Activated CD8-positive, alpha-beta memory T cell treated with anti-CD3 and anti-CD28 coated beads, Interleukin-2, amount 50 U/mL, for 4 hours (primary cell): Measurements from ENCODE around the gene TCEA2.
"Not testable (repeated sequence)": the region's sequence is repeated elsewhere in the genome, so short reads cannot be mapped to it uniquely, and the experiment has no call there.

ENCODE experiments used
- DNase-seq: peaks from one replicate; pipeline ENCODE4 v3.0.0-alpha.2; 2020

Gene TCEA2

DNA sequence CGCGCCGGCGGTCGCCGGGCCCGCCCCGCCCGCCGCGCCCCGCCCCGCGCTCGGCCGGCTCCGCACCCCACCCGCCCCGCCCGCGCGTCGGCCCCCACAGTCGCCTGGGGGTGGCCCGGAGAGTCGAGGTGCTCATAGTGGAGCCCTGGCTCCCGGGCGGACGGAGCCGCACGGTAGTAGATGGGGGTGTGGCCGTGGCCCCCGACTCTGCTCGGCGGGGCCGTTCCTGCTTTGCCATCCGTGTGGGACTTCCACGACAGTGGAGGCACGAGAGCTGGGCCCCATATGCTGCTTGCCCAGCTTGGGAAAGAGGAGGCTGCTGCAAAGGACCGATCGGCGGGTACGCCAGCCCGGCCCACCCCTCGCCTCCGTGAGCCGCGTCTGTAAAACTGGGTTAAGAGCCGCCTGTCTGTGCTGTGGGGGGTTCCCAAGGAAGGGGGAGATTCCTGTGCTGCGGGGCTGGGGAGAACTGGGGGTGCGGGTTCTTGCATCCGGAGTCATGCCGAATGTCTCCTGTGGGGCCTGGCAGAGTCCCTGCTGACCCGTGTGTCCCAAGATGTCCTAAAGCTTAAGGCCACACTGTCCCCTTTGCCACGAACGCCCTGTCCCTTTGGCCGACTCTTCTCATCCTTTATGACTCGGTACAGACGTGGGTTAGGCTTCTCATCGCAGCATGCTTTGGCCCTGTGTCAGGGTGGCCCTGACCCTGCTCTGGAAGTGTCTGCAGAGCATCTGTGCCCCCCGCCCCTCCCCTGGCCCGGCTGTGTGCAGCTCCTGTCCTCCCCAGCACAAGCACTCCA, 17.2 kb downstream of the TCEA2 start, which contains the start of gene OPRL1:
Gene OPRL1, plus strand, starts transcription at position 70 of the 800 bp plus-strand sequence. CDS start 12,639 bp downstream, outside the sequence.
- no peak for DNase-seq

DNA sequence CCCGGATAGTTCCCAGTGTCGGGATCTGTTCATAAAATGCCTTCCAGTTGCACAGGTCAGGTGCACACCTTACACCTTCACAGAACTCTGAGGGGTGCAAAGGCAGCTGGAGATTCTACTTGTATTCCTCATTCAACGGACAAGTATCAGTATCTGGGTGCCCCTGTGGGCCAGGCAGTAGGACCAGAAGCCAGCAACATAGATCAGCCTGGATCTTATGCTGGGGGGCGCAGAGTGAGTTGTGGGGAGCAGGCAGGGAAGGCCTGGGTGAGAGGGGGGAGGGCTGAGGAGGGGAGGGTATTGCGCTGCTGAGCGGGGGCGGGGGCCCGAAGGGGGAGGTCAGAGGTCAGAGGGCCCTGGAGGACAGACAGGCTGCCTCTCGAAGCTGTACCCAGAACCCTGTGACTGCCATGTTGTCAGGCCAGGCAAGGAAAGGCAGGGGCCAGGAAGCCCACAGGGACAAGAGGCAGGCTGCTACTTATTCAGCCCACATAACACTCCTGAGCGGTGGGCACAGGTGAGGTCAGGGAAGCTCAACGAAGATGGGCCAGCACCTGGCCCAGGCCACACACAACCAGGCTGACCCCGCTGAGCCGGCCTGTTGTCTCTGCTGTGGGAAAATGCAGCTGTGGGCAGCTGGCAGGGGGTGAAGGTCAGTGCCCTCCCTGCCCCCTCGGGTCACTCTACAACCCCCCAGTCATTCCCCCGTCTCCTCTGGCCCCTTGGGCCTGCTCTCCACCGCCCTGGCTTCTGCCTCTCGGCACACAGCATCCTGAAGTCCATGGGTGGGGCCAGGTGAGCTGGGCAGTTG, 18.0 kb downstream of the TCEA2 start:
- no peak for DNase-seq

DNA sequence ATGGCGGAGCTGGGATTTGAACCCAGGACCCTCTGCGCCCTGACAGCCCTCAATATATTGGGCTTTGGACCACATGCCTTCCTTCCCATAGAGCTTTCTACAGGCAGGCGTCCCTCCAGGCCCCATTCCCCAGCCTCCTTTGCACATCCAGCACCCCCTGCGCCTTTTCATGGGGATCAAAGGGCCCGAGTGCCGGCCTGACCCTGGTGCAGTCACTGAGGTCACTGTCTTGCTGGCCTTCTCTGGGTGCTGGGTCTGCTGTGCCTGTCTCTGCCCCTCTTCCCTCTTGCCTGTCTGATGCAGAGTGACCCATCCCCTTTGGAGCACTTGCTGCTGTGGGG, 18.6 kb downstream of the TCEA2 start:
- DNase-seq, result no peak

DNA sequence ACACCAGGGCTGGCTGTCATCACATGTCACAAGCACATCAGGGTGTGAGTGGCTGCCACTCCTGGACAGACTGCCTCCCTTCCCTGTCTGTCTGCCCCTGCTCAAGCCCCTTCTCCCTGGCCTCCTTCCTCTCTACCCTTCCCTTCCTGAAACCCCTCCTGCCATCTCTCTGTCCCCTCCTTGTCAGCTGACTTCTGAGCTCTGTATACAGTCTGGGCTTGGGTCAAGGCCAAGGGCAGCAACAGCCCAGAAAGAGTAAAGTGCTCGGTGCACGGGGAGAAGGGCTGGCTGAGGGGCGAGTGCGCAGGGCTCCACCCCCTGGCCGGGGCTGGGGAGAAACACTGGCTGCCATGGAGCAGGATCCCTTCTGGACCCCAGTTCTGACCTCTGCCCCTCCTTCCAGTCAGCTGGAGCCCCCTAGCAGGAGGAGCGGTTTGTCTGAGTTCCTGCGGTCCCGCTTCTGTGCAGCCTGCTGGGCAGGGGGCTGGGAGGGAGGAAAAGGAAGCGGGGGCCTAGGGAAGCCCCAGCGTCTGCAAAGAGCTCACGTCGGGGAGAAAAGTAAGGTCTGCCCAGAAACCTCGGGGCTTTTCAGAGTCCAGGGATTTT, 19.2 kb downstream of the TCEA2 start:
- no peak for DNase-seq

DNA sequence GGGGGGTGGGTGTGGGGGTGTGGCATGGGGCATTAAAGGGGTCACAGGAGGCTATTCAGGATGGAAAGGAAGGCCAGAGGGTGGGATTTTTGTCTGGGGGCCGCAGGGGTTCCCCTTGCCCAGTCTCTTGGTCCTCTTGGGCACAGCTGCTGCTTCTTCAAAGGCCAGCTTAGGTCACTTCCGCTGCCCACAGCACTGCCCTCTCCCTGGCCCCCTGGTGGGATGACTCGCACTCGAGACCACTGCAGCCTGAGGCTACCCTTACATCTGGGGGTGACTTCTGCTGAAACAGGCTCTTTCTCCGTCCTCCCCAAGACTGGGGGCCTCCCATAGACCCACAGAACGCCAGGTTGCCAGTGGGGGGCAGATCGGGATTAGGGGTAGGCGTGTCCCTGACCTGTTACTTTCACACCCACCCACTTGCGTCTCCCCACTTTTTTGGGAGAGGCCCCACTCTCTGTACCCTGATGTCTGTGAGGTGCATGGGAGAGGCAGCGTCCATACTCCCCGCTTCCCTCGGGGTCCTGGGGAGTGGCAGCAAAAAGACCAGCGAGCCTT, 19.9 kb downstream of the TCEA2 start:
- no peak for DNase-seq

DNA sequence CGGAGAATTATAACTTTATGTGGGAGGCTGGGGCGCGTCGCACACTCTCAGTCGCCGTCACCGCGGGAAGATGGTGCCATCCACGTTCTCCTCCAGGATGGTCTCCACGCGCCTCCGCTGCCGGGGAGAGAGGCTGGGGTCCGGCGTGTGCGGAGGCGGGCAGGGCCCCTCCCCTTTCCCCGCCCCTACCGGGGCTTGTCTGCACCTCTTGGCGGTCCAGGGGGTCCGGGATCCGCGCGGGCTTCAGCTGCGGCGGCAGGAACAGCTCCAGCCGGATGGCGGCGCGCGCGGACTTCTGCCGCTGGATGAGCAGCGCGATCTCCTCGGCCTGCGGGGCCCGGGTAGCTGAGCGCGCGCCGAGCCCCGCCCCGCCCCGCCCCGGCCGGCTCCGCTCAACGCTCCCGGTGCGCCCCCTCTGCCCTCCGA, 20.4 kb downstream of the TCEA2 start:
- DNase-seq, result peak; percentile 71

DNA sequence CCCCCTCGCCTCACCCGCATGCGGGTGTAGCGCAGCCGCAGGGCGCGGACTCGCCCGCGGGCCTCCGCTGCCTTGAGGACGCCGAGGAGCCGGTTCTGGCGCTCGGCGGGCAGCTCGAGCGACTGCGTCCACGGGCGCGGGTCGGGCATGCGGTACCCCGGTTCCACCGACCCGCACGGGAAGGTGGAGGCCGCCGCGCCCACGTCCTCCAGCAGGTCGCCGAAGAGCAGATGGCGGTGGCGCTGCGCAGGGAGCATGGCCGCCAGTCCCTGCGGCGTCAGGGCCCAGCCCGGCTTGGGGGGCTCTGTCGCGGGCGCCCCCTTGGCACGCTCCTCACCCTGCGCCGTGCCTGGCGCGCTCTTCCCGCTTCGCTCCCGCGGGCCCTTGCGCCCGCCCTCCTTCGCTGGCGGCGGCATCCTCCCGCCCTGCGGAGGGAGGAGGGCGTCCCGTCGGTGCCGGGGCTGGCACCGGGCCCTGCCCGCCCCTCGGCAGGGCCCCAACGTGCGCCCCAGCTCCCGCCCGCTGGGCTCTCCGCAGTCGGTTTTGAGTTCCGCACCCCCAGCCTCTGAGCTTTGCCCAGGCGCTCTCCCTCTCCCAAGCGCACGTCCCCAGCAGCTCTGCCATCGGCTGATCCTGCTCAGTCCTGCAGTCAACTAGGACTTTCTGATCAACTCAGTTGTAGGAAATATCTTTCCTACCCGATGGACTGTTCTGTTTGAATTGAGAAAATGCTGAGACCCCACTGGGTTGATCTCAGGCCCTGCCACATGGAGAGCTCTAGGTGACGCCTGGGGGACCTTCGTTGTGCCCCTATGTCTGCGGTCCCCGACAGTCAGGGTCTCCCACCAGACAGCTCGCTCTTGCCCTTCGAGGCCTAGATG, 21.0 kb downstream of the TCEA2 start, which contains the start of gene LKAAEAR1:
Gene LKAAEAR1, minus strand, starts transcription at position 595 of the 881 bp plus-strand sequence. Its CDS starts 179 bp downstream, at position 416.
- DNase-seq, result no peak

DNA sequence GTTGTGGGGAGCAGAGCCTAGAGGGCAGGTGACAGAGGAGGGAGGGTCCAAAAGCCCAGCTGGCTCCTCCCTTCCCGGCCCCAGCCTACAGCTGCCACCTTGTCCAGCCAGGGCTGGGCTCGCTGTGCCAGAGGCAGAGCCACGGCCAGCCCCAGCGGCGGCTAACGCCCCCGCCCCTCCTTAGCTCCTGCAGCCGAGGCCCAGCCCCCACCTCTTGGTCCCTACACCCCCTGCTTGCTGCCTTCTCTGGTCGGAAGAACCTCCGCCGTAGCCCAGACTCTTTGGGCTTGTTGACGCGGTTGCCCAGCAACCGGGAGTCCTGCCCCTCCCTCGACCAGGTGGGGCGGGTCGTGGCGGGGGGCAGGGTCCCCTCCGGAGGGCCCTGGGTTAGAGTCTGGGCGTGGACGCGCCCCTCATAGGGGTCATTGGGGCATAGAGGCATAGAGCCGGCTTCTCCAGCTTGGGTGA, 21.7 kb downstream of the TCEA2 start:
- no peak for DNase-seq

DNA sequence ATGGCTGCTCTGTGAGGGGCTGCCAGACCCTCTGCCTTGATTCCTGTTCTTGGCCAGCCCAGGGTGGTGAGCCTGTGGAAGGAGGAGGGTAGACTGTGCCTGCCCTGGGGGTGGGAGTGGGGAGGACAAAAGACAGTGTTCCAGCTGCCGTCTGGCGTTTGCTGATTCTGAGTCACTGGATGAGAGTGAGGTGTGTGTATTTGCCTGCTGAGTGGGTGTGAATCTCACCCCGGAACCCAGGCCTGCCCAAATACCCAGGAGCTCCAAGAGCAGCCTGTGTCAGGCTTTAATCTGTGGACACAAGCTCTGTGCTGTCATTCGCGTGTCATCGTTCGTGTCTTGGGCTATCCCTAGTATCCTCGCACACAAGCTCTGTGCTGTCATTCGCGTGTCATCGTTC, 23.8 kb downstream of the TCEA2 start:
- DNase-seq, result no peak

DNA sequence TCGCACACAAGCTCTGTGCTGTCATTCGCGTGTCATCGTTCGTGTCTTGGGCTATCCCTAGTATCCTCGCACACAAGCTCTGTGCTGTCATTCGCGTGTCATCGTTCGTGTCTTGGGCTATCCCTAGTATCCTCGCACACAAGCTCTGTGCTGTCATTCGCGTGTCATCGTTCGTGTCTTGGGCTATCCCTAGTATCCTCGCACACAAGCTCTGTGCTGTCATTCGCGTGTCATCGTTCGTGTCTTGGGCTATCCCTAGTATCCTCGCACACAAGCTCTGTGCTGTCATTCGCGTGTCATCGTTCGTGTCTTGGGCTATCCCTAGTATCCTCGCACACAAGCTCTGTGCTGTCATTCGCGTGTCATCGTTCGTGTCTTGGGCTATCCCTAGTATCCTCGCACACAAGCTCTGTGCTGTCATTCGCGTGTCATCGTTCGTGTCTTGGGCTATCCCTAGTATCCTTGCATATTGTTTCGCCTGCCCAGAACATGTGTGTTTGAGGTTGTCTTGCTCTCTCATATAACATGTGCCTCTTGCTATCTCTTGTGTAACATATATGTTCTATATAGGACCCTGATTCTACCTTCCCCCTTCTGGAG, 24.3 kb downstream of the TCEA2 start:
- DNase-seq, result not testable (repeated sequence)

DNA sequence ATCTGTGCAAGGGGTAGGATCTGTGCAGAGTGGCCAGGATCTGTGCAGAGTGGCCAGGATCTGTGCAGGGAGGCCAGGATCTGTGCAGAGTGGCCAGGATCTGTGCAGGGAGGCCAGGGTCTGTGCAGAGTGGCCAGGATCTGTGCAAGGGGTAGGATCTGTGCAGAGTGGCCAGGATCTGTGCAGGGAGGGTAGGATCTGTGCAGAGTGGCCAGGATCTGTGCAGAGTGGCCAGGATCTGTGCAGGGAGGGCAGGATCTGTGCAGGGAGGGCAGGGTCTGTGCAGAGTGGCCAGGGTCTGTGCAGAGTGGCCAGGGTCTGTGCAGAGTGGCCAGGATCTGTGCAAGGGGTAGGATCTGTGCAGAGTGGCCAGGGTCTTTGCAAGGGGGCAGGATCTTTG, 25.6 kb downstream of the TCEA2 start:
- not testable (repeated sequence) for DNase-seq

DNA sequence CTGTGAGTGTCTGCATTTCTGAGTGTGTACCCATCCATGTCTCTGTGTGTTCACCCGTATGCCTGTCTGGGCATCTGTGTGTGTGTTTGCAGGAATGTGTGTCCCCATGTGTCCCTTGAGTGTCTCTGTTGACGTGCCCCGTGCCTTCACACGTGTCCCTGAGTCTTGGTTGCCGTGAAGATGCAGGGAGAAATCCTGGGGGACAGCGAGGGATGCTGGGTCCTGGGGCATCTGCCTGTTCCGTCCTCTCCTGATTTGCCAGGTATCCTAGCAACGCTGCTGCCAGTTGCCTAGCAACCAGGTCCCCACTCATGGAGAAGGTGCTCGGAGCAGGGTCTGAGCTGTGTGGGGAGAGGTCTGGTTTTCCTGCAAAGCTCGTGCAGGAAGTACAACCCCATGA, 27.2 kb downstream of the TCEA2 start:
- no peak for DNase-seq

DNA sequence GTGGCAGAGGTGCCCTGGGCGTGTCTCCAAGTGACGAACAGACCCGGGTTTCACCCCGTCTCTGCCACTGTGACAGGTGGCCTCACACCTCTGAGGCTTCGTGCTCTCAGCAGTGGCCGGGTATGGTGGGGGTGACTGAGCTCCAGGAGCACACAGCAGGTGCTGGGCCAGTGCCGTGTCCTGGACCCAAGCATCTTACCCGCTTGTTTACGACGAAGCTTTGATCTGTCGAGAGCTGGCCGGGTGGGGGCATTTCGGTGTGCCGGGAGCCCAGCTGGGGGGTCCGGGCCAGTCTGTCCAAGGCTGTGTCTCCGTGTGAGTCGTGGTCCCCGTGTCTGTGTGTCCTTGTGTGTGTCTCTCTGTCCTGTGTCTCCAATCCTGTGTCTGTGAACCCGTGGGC, 28.3 kb downstream of the TCEA2 start:
- DNase-seq, result no peak

DNA sequence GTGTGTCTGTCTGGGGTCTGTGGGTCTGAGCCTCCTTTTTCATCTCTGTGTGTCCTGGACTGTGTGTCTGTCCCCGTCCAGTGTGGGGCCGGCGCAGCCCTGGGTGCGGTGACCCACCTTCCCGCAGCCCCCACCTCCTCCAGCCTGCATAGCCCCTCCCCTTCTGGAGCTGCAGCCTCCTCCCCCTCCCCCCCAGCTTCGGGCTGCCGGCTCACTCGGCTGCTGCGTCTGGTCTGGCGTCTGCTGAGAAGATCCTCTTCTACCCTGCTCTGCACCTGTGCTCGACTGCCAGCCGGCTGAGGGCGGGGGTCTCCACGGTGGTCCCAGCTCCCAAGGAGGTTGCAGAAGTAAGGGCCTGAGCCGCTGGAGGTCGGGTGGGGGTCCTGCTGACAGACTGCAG, 28.8 kb downstream of the TCEA2 start:
- no peak for DNase-seq

DNA sequence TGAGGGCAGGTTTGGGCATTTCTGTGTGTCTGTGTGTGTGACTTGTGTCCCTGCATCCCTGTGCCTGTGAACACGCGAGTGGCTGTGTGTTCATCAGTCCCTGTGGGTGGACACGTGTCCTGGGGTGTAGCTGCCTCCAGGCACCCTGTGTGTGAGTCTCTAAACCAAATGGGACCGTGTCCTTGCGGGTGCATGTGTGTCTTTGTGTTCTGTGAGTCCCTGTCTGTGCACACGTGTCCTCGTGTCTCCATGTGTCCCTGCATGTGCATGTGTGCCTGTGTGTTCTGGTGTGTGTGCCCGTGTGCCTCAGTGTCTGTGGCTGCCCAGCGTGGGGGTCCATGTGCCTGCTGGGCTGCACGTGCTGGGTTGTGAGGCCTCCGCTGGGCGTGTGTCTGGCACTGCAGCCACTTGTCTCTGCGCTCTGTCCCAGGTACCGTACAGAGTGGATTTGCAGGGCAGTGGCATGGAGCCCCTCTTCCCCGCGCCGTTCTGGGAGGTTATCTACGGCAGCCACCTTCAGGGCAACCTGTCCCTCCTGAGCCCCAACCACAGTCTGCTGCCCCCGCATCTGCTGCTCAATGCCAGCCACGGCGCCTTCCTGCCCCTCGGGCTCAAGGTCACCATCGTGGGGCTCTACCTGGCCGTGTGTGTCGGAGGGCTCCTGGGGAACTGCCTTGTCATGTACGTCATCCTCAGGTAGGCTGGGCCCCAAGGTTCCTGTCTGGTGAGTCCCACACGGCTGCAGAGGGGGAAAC, 29.4 kb downstream of the TCEA2 start:
- DNase-seq, result no peak

DNA sequence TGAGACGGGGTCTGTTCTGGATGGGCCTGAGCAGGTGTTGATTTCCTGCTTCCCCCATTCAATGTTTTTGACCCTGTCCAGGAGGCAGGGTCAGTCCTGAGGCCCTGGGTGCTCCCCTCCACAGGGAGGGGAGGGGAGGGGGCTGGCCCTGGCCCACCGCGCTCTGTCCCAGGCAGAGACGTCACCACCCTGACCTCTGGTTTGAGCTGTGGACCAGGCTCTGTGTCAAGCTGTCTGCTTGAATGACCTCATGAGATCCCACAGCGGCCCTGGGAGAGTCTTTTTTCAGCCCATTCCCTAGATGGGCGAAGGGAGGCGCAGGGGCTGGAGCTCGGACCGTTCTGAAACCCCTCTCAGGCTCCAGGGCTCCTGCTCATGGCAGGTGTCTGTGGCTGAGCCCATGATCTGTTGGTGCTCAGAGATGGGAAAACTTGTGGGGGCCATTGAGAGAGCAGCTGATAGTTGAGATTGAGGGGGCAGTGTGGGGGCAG, 30.1 kb downstream of the TCEA2 start:
- DNase-seq, result no peak

DNA sequence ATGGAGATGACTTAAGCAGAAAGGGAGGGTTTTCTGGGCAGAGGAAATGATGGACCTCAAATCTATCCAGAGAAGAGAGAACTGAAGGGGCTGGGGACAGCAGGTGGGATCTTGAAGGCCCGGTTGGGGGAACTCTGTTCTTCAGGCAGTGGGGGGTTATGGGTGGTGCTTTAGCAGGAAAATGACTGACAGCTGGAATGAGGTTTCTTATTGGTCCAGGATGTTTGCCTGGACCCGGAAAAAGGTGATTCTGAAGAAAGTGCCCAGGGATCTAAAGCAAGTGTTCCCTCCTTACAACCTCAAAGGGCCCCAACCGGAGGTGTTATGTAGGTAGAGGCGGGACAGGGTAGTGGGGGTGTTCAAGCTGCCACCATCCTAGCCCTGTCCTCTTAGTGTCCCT, 32.5 kb downstream of the TCEA2 start:
- no peak for DNase-seq

DNA sequence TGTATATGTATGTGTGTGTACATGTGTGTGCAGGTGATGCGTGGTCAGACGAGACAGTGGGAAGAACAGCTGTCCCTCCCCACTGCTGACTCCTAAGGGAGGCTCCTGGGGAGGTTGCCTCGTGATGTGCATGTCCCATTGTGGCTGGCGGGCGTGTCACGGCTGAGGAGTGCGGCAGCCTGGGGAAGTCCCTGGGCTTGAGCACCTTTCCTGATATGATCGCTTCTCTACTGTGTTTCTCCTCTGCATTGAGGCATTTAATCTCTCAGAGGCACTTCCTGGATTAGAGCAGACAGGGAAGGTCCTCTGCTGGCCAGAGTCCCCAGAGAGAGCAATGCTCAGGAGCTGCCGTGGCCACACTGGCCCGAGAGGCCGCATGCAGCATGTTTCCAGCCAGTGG, 32.9 kb downstream of the TCEA2 start:
- DNase-seq, result no peak

DNA sequence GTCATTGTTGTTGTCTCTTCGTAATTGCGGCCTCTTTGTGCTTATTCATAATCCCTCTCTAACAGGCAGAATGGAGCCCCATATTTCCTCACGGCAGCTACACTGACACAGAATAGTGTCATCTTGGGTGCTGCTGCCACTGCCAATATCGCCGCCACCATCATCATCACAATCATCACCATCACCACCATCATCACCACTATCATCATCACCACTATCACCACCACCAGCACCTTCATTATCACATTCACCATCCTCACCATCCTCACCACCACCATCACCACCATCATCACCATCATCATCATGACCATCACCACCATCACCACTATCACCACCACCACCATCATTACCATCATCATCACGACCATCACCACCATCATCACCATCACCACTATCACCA, 33.5 kb downstream of the TCEA2 start:
- DNase-seq, result no peak

DNA sequence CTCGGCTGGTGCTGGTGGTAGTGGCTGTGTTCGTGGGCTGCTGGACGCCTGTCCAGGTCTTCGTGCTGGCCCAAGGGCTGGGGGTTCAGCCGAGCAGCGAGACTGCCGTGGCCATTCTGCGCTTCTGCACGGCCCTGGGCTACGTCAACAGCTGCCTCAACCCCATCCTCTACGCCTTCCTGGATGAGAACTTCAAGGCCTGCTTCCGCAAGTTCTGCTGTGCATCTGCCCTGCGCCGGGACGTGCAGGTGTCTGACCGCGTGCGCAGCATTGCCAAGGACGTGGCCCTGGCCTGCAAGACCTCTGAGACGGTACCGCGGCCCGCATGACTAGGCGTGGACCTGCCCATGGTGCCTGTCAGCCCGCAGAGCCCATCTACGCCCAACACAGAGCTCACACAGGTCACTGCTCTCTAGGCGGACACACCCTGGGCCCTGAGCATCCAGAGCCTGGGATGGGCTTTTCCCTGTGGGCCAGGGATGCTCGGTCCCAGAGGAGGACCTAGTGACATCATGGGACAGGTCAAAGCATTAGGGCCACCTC, 35.5 kb downstream of the TCEA2 start:
- DNase-seq, result no peak
